Mesenchymal stem cell (in vitro differentiated cells and primary cell): ENCODE data around the gene SSNA1.

Experiments
- DNase-seq: peaks from one replicate; pipeline ENCODE4 v3.0.0-alpha.2; 2013
- H2AFZ ChIP-seq: one replicate; pipeline ENCODE4 v1.6.1; 2013; ENCODE audit warnings: low read depth, mild to moderate bottlenecking, control low read depth, inconsistent platforms, low read length, moderate library complexity
- H2AK5ac ChIP-seq: 2 replicates; pipeline ENCODE4 v1.6.1; 2013; ENCODE audit warnings: low read length, moderate library complexity, mild to moderate bottlenecking, inconsistent platforms; ENCODE audit not compliant: severe bottlenecking
- H2BK120ac ChIP-seq: one replicate; pipeline ENCODE4 v1.6.1; 2013; ENCODE audit warnings: low read depth, mild to moderate bottlenecking, inconsistent platforms, low read length, moderate library complexity
- H2BK12ac ChIP-seq, 2 experiments: one replicate each; pipeline ENCODE4 v1.6.1; 2013; ENCODE audit warnings: inconsistent platforms in 2 of 2, low read length in 2 of 2, mild to moderate bottlenecking in 2 of 2, moderate library complexity in 2 of 2, control low read depth in 1 of 2
- H2BK15ac ChIP-seq: one replicate; pipeline ENCODE4 v1.6.1; 2013; ENCODE audit warnings: mild to moderate bottlenecking, low read depth, inconsistent platforms; ENCODE audit not compliant: poor library complexity, severe bottlenecking
- H2BK5ac ChIP-seq: 2 replicates; pipeline ENCODE4 v1.6.1; 2013; ENCODE audit warnings: low read depth, mild to moderate bottlenecking, low read length, control low read depth, inconsistent platforms; ENCODE audit not compliant: poor library complexity, severe bottlenecking
- H3K14ac ChIP-seq, 2 experiments: one replicate each; pipeline ENCODE4 v1.6.1; 2013; ENCODE audit warnings: inconsistent platforms in 2 of 2, low read length in 2 of 2, control low read depth in 1 of 2, mild to moderate bottlenecking in 1 of 2, moderate library complexity in 1 of 2
- H3K18ac ChIP-seq, 2 experiments: one replicate each; pipeline ENCODE4 v1.6.1; 2013; ENCODE audit warnings: inconsistent platforms in 2 of 2, low read length in 2 of 2, control low read depth in 1 of 2, low read depth in 1 of 2, mild to moderate bottlenecking in 1 of 2
- H3K23ac ChIP-seq, 2 experiments: one replicate each; pipeline ENCODE4 v1.6.1; 2013; ENCODE audit warnings: inconsistent platforms in 2 of 2, low read length in 2 of 2, mild to moderate bottlenecking in 2 of 2, moderate library complexity in 2 of 2, control low read depth in 1 of 2
- H3K27ac ChIP-seq: 2 replicates; pipeline ENCODE4 v1.5.1; 2013; ENCODE audit warnings: mild to moderate bottlenecking, moderate library complexity, low read length, control low read depth, inconsistent platforms; ENCODE audit not compliant: poor library complexity, severe bottlenecking
- H3K27me3 ChIP-seq, 2 experiments: 2 replicates each; pipeline versions ENCODE4 v1.6.1 to v1.7.0; 2013; ENCODE audit warnings: low read length in 2 of 2, mild to moderate bottlenecking in 2 of 2, moderate library complexity in 2 of 2, control low read depth in 1 of 2, inconsistent platforms in 1 of 2; ENCODE audit not compliant: control insufficient read depth in 1 of 2, insufficient read depth in 1 of 2
- H3K36me3 ChIP-seq, 2 experiments: 2 replicates each; pipeline versions ENCODE4 v1.6.1 to v1.7.0; 2013; ENCODE audit warnings: low read length in 2 of 2, control low read depth in 1 of 2, inconsistent platforms in 1 of 2, low read depth in 1 of 2, mild to moderate bottlenecking in 1 of 2; ENCODE audit not compliant: insufficient read depth in 2 of 2, control insufficient read depth in 1 of 2
- H3K4ac ChIP-seq, 2 experiments: one replicate each; pipeline ENCODE4 v1.6.1; 2013; ENCODE audit warnings: inconsistent platforms in 2 of 2, low read length in 2 of 2, mild to moderate bottlenecking in 2 of 2, moderate library complexity in 2 of 2, control low read depth in 1 of 2, low read depth in 1 of 2
- H3K4me1 ChIP-seq: 2 replicates; pipeline ENCODE4 v1.6.1; 2013; ENCODE audit warnings: low read depth, low read length, control low read depth; ENCODE audit not compliant: control insufficient read depth, insufficient read depth
- H3K4me2 ChIP-seq: 2 replicates; pipeline ENCODE4 v1.6.1; 2013; ENCODE audit warnings: low read length, mild to moderate bottlenecking, inconsistent platforms; ENCODE audit not compliant: poor library complexity, severe bottlenecking
- H3K4me3 ChIP-seq, 2 experiments: 2 replicates each; pipeline versions ENCODE4 v1.5.1 to v1.7.0; 2013; ENCODE audit warnings: low read length in 2 of 2, mild to moderate bottlenecking in 2 of 2, control low read depth in 1 of 2, low read depth in 1 of 2; ENCODE audit not compliant: insufficient read depth in 1 of 2
- H3K79me1 ChIP-seq: replicated peaks from 2 replicates; pipeline ENCODE4 v1.6.1; 2013; ENCODE audit warnings: mild to moderate bottlenecking, control low read depth, low read length, inconsistent platforms; ENCODE audit not compliant: poor library complexity, severe bottlenecking
- H3K9ac ChIP-seq: 2 replicates; pipeline ENCODE4 v1.7.0; 2013; ENCODE audit warnings: mild to moderate bottlenecking, low read length, moderate library complexity
- H3K9me3 ChIP-seq: 2 replicates; pipeline ENCODE4 v1.7.0; 2013; ENCODE audit warnings: mild to moderate bottlenecking, low read length; ENCODE audit not compliant: control insufficient read depth
- H4K8ac ChIP-seq: one replicate; pipeline ENCODE4 v1.6.1; 2013; ENCODE audit warnings: inconsistent platforms, mild to moderate bottlenecking, low read length, moderate library complexity
- H4K91ac ChIP-seq: one replicate; pipeline ENCODE4 v1.6.1; 2013; ENCODE audit warnings: mild to moderate bottlenecking, low read length, inconsistent platforms
- WGBS: methylation state at CpG from one replicate; pipeline ENCODE4 v1.1.7; 2013; ENCODE audit warnings: mixed read lengths; 5-methylcytosine and 5-hydroxymethylcytosine counted together

Gene SSNA1

GRCh38 chr9:137159105-137160053 is 29.1 kb upstream of the SSNA1 start:
- 49% methylated on average over 12 of the region's 14 CpGs for WGBS
- Histone ChIP-seq H2BK120ac (no peak overlapping the region), H3K18ac (no peak overlapping the region), H2AFZ (no peak overlapping the region), H2AK5ac (no peak overlapping the region), H3K36me3 (peaks cover 0 to 4% of the 10 kb centered on the region in 2 experiments), H3K4me1 (peaks cover 27% of the 10 kb centered on the region), H4K91ac (no peak overlapping the region), H2BK15ac (no peak overlapping the region), H2BK5ac (no peak overlapping the region), H3K4ac (no peak overlapping the region), H3K4me3 (no peak overlapping the region), H3K27me3 (peaks cover 84 to 92% of the 10 kb centered on the region in 2 experiments), H3K14ac (no peak overlapping the region), H3K79me1 (no peaks in the 10 kb centered on the region), H3K9ac (no peak overlapping the region), H3K23ac (no peak overlapping the region), H3K27ac (no peak overlapping the region), H3K9me3 (no peaks in the 10 kb centered on the region), H2BK12ac (no peak overlapping the region), H4K8ac (no peak overlapping the region), H3K4me2 (no peak overlapping the region)
- no peak for DNase-seq

- Histone ChIP-seq H2AFZ (no peak overlapping the region), H3K14ac (no peak overlapping the region), H2AK5ac (no peak overlapping the region), H3K36me3 (peaks cover 0 to 4% of the 10 kb centered on the region in 2 experiments), H2BK120ac (no peak overlapping the region), H3K4me3 (no peak overlapping the region), H2BK12ac (no peak overlapping the region), H2BK5ac (no peak overlapping the region), H3K9me3 (no peaks in the 10 kb centered on the region), H3K4me1 (peaks cover 27% of the 10 kb centered on the region), H3K4me2 (no peak overlapping the region), H4K91ac (no peak overlapping the region), H3K18ac (no peak overlapping the region), H3K9ac (no peak overlapping the region), H3K27me3 (peaks cover 85 to 97% of the 10 kb centered on the region in 2 experiments), H3K4ac (no peak overlapping the region), H4K8ac (no peak overlapping the region), H3K79me1 (no peaks in the 10 kb centered on the region), H3K23ac (no peak overlapping the region), H3K27ac (no peak overlapping the region), H2BK15ac (no peak overlapping the region)
- DNase-seq: no peak
- 89% methylated on average over 17 of the region's 17 CpGs for WGBS
Observed at GRCh38 chr9:137160054-137160425, 28.4 kb upstream of the SSNA1 start.

GRCh38 chr9:137160716-137161557 is 27.5 kb upstream of the SSNA1 start:
- Histone ChIP-seq H2AFZ (no peak overlapping the region), H3K27me3 (peaks cover 85 to 97% of the 10 kb centered on the region in 2 experiments), H3K4me3 (no peak overlapping the region), H2BK120ac (no peak overlapping the region), H2AK5ac (no peak overlapping the region), H3K36me3 (peaks cover 0 to 4% of the 10 kb centered on the region in 2 experiments), H3K4me2 (no peak overlapping the region), H3K18ac (no peak overlapping the region), H3K4me1 (peaks cover 27% of the 10 kb centered on the region), H3K9me3 (no peaks in the 10 kb centered on the region), H4K8ac (no peak overlapping the region), H3K79me1 (no peaks in the 10 kb centered on the region), H2BK15ac (no peak overlapping the region), H3K27ac (no peak overlapping the region), H3K23ac (no peak overlapping the region), H3K9ac (no peak overlapping the region), H3K14ac (no peak overlapping the region), H2BK12ac (no peak overlapping the region), H3K4ac (no peak overlapping the region), H2BK5ac (no peak overlapping the region), H4K91ac (no peak overlapping the region)
- DNase-seq: no peak
- WGBS: 48% methylated on average over 53 of the region's 56 CpGs
